SK-N-SH (cell line): ENCODE measurements around the gene LPIN1. TPM values are rescaled to one million over a fixed set of nuclear protein-coding genes. Genes with fewer than 3 reads are reported as not detected.

Source experiments
- CTCF ChIA-PET: fragments of 300-600, 350-600 bp; formaldehyde crosslinking; extraction: SDS; loops from one replicate; lab custom pipeline; 2021; lab: Yijun Ruan, JAX
- POLR2A ChIA-PET: fragments of 350-600 bp; sonication (Branson Sonifier 250); formaldehyde crosslinking; extraction: SDS; loops from one replicate; lab custom pipeline; 2020; ENCODE audit warnings: antibody characterized with exemption, inconsistent platforms; lab: Yijun Ruan, JAX
- DNase-seq: peaks from one replicate; pipeline ENCODE4 v3.0.0; 2012
- H2AFZ ChIP-seq: fragments of 200-600 bp; sonication (generic); 2 replicates; pipeline ENCODE4 v1.8.1; 2016; ENCODE audit warnings: antibody characterized with exemption, mild to moderate bottlenecking, low read depth
- H3F3A ChIP-seq: fragments of 200-600 bp; sonication (generic); replicated peaks from 2 replicates; pipeline ENCODE3; 2016; ENCODE audit warnings: antibody characterized with exemption, mild to moderate bottlenecking; ENCODE audit not compliant: insufficient read depth
- H3K27ac ChIP-seq, 2 experiments: fragments of 200-500 bp in 1 of 2; fragments of 200-600 bp in 1 of 2; sonication (Bioruptor generic) in 1 of 2; sonication (generic), shearing (Covaris generic) in 1 of 2; 2 replicates each; pipeline versions ENCODE4 v1.5.1 to v1.6.1; 2014 to 2016; ENCODE audit warnings: low read depth in 2 of 2, inconsistent platforms in 1 of 2, low read length in 1 of 2, mild to moderate bottlenecking in 1 of 2, mixed read lengths in 1 of 2
- H3K27me3 ChIP-seq: fragments of 200-600 bp; sonication (generic), shearing (Covaris generic); 2 replicates; pipeline ENCODE4 v1.6.1; 2016; ENCODE audit warnings: mixed run types; ENCODE audit not compliant: insufficient read depth
- H3K36me3 ChIP-seq, 2 experiments: fragments of 200-500 bp in 1 of 2; fragments of 200-600 bp in 1 of 2; sonication (Bioruptor generic) in 1 of 2; sonication (generic) in 1 of 2; replicated peaks in 1 of 2; 2 replicates each; pipeline versions ENCODE3 to v1.5.1; 2014 to 2016; ENCODE audit warnings: low read length in 1 of 2, mild to moderate bottlenecking in 1 of 2; ENCODE audit not compliant: insufficient read depth in 2 of 2, control insufficient read depth in 1 of 2
- H3K4me1 ChIP-seq, 2 experiments: fragments of 200-500 bp in 1 of 2; fragments of 200-600 bp in 1 of 2; sonication (Bioruptor generic) in 1 of 2; sonication (generic), shearing (Covaris generic) in 1 of 2; 2 replicates each; pipeline versions ENCODE4 v1.5.1 to v1.6.1; 2014 to 2016; ENCODE audit warnings: low read depth in 1 of 2, low read length in 1 of 2, mixed run types in 1 of 2; ENCODE audit not compliant: insufficient read depth in 2 of 2, control insufficient read depth in 1 of 2
- H3K4me2 ChIP-seq: fragments of 200-600 bp; sonication (generic), shearing (Covaris generic); 2 replicates; pipeline ENCODE4 v1.6.1; 2017; ENCODE audit warnings: mixed run types
- H3K4me3 ChIP-seq, 2 experiments: fragments of 200-500 bp in 1 of 2; fragments of 200-600 bp in 1 of 2; sonication (Bioruptor generic) in 1 of 2; sonication (generic), shearing (Covaris generic) in 1 of 2; 2 replicates each; pipeline versions ENCODE4 v1.5.1 to v1.8.1; 2014 to 2016; ENCODE audit warnings: low read depth in 2 of 2, inconsistent platforms in 1 of 2, low read length in 1 of 2, mild to moderate bottlenecking in 1 of 2, mixed read lengths in 1 of 2, moderate library complexity in 1 of 2
- H3K79me2 ChIP-seq: fragments of 200-600 bp; sonication (generic); 2 replicates; pipeline ENCODE4 v1.8.1; 2017; ENCODE audit warnings: mild to moderate bottlenecking; ENCODE audit not compliant: insufficient read depth
- H3K9ac ChIP-seq: fragments of 200-600 bp; sonication (generic); 2 replicates; pipeline ENCODE4 v1.6.1; 2017; ENCODE audit warnings: mixed run types
- H3K9me2 ChIP-seq: fragments of 200-600 bp; sonication (generic); 2 replicates; pipeline ENCODE4 v1.6.1; 2017; ENCODE audit warnings: mixed run types
- H3K9me3 ChIP-seq: fragments of 200-600 bp; sonication (generic); 2 replicates; pipeline ENCODE4 v1.6.1; 2017; ENCODE audit warnings: mixed run types, mild to moderate bottlenecking, moderate library complexity
- H4K20me1 ChIP-seq: fragments of 200-600 bp; sonication (generic); 2 replicates; pipeline ENCODE4 v1.6.1; 2017; ENCODE audit warnings: mild to moderate bottlenecking, mixed run types; ENCODE audit not compliant: insufficient read depth
- CTCF ChIP-seq: fragments of 200-600 bp; sonication (generic); IDR thresholded peaks from 2 replicates; pipeline ENCODE4 v1.6.1; 2017; ENCODE audit warnings: antibody characterized with exemption, mild to moderate bottlenecking, moderate library complexity
- FOSL2 ChIP-seq: IDR thresholded peaks from 2 replicates; pipeline ENCODE4 v1.4.0; 2012; ENCODE audit warnings: low read depth, mild to moderate bottlenecking, moderate library complexity, borderline replicate concordance
- GABPA ChIP-seq: IDR thresholded peaks from 2 replicates; pipeline ENCODE4 v1.4.0; 2012; ENCODE audit warnings: low read depth, mild to moderate bottlenecking
- GATA2 ChIP-seq: sonication (generic); formaldehyde crosslinking; IDR thresholded peaks from 2 replicates; pipeline ENCODE4 v1.5.0; 2020; ENCODE audit warnings: mild to moderate bottlenecking, missing genetic modification reagents
- IRF3 ChIP-seq: fragments of 150-350 bp; IDR thresholded peaks from 2 replicates; pipeline ENCODE4 v1.6.1; 2016; ENCODE audit warnings: mild to moderate bottlenecking, low read depth, low read length
- JUND ChIP-seq: IDR thresholded peaks from 2 replicates; pipeline ENCODE4 v1.4.0; 2012
- MAX ChIP-seq: IDR thresholded peaks from 2 replicates; pipeline ENCODE4 v1.4.0; 2012; ENCODE audit warnings: low read depth
- NRF1 ChIP-seq: IDR thresholded peaks from 2 replicates; pipeline ENCODE4 v1.6.1; 2012; ENCODE audit warnings: low read depth, mild to moderate bottlenecking, low read length
- PBX3 ChIP-seq: IDR thresholded peaks from 2 replicates; pipeline ENCODE4; 2012
- ZBTB33 ChIP-seq: IDR thresholded peaks from 2 replicates; pipeline ENCODE4 v1.4.0; 2012; ENCODE audit warnings: low read depth, borderline replicate concordance
- whole genome bisulfite sequencing: methylation state at CpG from one replicate; pipeline ENCODE4 v1.1.6; 2017; ENCODE audit warnings: low lambda C conversion rate; 5-methylcytosine and 5-hydroxymethylcytosine counted together
- polyA plus RNA-seq, 3 experiments: library from polyadenylated mRNA; depleted of rRNA; stranded (reverse); fragments of >200 nt; gene quantifications; 2 replicates each; pipeline ENCODE4 v1.2.3, GENCODE V29; 2012

LPIN1 gene
- polyA plus RNA-seq, 1 of the 3 experiments (the other 2 are of a cell fraction), result 22.1 TPM

GRCh38 chr2:11718606-11719005 is 27.8 kb upstream of the LPIN1 start:
- POLR2A ChIA-PET, result interaction anchor here (0.8 to 2.9 kb wide), 11 partner anchors 12 to 56 kb away, joined by 3 to 16 read pairs (median 5); partner anchors contain the start of gene LPIN1
- no peaks in the 10 kb centered on the region for H3F3A ChIP-seq
- no peak overlapping the region for H2AFZ ChIP-seq
- H3K27me3 ChIP-seq, result peaks cover 27% of the 10 kb centered on the region; the same call in 1 of the 2 replicates
- TF ChIP-seq MAX (no peak), CTCF (no peak), NRF1 (no peak), GATA2 (CRISPR knock-in tag) (no peak), FOSL2 (no peak), ZBTB33 (no peak), IRF3 (no peak), JUND (no peak), PBX3 (no peak), GABPA (no peak)
- WGBS, result 60% methylated on average over 5 of the region's 5 CpGs
- no peaks in the 10 kb centered on the region for H3K9me3 ChIP-seq
- H3K4me2 ChIP-seq, result no peak overlapping the region
- no peaks in the 10 kb centered on the region for H3K36me3 ChIP-seq
- peaks cover 0 to 51% of the 10 kb centered on the region in 2 experiments; a peak in 2 of 4 replicates for H3K4me1 ChIP-seq
- H3K27ac ChIP-seq, result peak overlapping the region in 1 of 2 experiments; percentile 98; a peak in 2 of 4 replicates
- H3K9me2 ChIP-seq, result no peaks in the 10 kb centered on the region
- CTCF ChIA-PET, result interaction anchor here (0.7 to 13.0 kb wide), 16 partner anchors 9 to 289 kb away, joined by 3 to 130 read pairs (median 6); partner anchors contain the start of gene LPIN1
- no peak overlapping the region for H3K9ac ChIP-seq
- DNase-seq, result no peak
- no peaks in the 10 kb centered on the region for H3K79me2 ChIP-seq
- no peak overlapping the region for H3K4me3 ChIP-seq
- no peaks in the 10 kb centered on the region for H4K20me1 ChIP-seq
